Mononuclear cell (primary cell): ENCODE measurements around the gene HELLS. TPM values are rescaled to one million over a fixed set of nuclear protein-coding genes. Genes with fewer than 3 reads are reported as not detected.

Experiments used
- H3K27me3 ChIP-seq: 2 replicates; pipeline ENCODE4 v1.6.0; 2011; ENCODE audit warnings: low read length, control low read depth; ENCODE audit not compliant: insufficient read depth
- H3K4me1 ChIP-seq: 2 replicates; pipeline ENCODE4 v1.5.1; 2011; ENCODE audit warnings: mild to moderate bottlenecking, low read length, control low read depth; ENCODE audit not compliant: insufficient read depth
- H3K4me3 ChIP-seq: 2 replicates; pipeline ENCODE4 v1.5.1; 2011; ENCODE audit warnings: mild to moderate bottlenecking, low read length, moderate library complexity
- H3K9me3 ChIP-seq: 2 replicates; pipeline ENCODE4 v1.5.1; 2011; ENCODE audit warnings: low read depth, mild to moderate bottlenecking, control low read depth, low read length
- total RNA-seq: library from RNA; depleted of rRNA; stranded (reverse); fragments of >200 nt; gene quantifications from one replicate; pipeline ENCODE4 v1.2.3, GENCODE V29; 2012

HELLS gene
- total RNA-seq, 1 donor, result 19.7 TPM

DNA sequence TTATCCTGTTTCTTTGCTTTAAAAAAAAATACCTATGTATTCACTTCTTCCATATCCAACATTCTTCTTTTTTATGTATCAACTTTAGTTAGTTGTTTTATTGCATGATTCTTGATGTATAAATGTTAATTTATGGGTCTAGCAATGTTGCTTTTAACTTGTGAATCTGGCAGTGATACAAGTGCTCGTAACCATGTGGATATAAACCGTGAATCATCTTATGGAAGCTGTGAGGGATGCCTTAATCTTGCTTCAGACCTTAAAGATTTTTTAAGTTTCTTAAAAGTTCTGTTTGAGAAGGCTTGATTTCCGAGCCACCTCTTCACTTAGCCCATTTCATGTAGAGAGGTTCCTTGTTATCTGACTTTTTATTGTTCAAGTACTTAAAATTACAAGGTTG is 25.9 kb downstream of the HELLS start:
- Histone ChIP-seq H3K4me3 (no peak overlapping the region), H3K9me3 (no peaks in the 10 kb centered on the region)

GRCh38 chr10:94578790-94579189 is 33.2 kb downstream of the HELLS start:
- Histone ChIP-seq H3K4me3 (no peak overlapping the region), H3K9me3 (no peaks in the 10 kb centered on the region), H3K4me1 (no peaks in the 10 kb centered on the region), H3K27me3 (no peaks in the 10 kb centered on the region)

More for the DNA sequence above, 25.9 kb downstream of the HELLS start:
- Histone ChIP-seq H3K4me1 (no peaks in the 10 kb centered on the region), H3K27me3 (no peaks in the 10 kb centered on the region)

DNA sequence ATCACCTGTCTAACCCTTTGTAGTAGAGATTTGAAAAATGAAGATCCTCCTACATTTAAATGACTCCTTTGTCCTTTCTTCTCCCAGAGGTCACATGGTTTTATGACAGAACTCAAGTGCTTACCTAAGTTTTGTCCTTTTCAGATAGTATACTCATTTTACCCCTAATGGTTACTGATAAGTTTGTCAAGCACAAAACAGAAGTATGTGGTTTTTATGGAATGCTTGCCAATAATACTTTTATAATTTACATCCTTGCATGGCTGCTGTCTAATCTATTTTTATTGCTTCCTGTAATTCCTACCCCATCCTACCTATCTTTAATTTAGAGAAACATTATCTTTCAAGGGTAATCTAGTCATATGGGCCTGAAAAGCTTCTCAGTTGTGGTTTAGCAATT is 37.5 kb downstream of the HELLS start:
- H3K4me1 ChIP-seq, result no peaks in the 10 kb centered on the region
- no peaks in the 10 kb centered on the region for H3K9me3 ChIP-seq

DNA sequence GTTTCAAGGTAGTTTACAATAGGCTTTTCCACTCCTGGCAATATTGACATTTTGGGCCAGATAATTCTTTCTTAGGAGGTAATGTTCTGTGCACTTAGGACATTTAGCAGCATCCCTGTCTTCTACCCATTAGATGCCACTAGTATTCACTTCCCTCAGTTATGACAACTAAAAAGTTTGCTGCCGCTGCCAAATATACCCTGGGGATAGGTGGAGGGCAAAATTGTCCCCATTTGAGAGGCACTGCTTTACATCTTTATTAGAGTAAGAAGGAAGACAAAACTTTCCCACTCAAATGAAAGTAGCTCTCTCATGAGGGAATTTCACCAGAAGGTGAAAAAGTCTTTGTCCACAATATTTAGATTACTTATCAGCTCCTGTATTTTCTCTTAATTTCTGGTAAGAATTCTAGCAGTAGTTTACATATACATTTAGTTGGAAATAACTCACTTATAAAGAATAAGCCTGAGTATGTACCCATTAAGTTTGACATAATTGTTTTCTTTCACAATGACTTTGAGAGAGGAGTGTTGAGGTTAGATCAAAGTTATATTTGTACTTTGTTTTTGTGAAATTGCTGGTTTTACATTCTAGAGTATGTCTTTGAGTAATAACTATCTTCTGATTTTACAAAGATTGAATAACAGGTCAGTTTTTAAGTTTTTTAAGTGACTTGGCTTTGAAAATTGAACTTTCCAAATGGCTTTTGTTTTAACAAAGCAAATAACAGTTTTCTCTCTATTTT is 46.0 kb downstream of the HELLS start:
- H3K4me3 ChIP-seq, result no peak overlapping the region
- H3K27me3 ChIP-seq, result no peaks in the 10 kb centered on the region
- H3K9me3 ChIP-seq, result no peaks in the 10 kb centered on the region
- H3K4me1 ChIP-seq, result no peaks in the 10 kb centered on the region

More for the DNA sequence above, 37.5 kb downstream of the HELLS start:
- Histone ChIP-seq H3K4me3 (no peak overlapping the region), H3K27me3 (no peaks in the 10 kb centered on the region)

- no peak overlapping the region for H3K4me3 ChIP-seq
These were observed 57.3 kb downstream of the HELLS start for GRCh38 chr10:94602729-94603515.

DNA sequence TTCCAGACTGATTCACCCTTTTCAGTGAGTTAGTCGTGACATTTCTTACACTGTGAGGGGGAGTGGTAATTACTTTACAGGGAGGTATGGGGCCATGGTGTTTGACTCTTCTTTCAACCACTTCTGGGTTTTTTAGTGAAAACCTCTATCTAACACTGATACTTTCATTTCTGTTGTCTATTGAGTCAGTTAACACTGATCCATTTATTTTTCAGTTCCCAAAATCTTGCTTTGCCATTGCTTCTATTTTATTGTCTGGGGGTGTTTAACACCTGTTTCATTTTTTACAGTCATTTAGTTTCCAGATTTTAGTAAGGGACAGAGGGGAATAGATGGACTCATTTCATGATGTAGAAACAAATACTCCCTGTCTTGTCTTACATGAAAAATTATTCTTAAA is 61.5 kb downstream of the HELLS start:
- no peaks in the 10 kb centered on the region for H3K27me3 ChIP-seq
- H3K4me3 ChIP-seq, result no peak overlapping the region
- H3K9me3 ChIP-seq, result no peaks in the 10 kb centered on the region
- H3K4me1 ChIP-seq, result no peaks in the 10 kb centered on the region

More at GRCh38 chr10:94602729-94603515, 57.3 kb downstream of the HELLS start:
- H3K27me3 ChIP-seq, result no peaks in the 10 kb centered on the region
- no peaks in the 10 kb centered on the region for H3K4me1 ChIP-seq
- no peaks in the 10 kb centered on the region for H3K9me3 ChIP-seq

DNA sequence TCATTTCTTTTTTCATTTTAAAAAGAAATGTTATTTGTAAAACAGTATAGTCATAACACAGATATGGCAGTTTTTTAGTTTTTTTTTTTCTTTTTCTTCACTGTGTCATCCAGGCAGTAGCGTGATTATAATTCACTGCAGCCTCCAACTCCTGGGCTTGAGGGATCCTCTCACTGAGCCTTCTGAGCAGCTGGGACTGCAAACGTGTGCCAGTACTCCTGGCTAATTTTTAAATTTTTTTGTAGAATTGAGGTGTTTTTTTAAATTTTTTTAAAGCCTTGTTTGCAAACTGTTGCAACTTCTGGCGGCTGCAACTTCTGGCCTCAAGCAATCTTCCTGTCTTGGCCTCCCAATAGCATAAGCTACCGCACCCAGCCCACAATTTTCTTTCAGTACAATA is 63.0 kb downstream of the HELLS start:
- no peak overlapping the region for H3K4me3 ChIP-seq
- H3K4me1 ChIP-seq, result no peaks in the 10 kb centered on the region
- no peaks in the 10 kb centered on the region for H3K27me3 ChIP-seq
- no peaks in the 10 kb centered on the region for H3K9me3 ChIP-seq

DNA sequence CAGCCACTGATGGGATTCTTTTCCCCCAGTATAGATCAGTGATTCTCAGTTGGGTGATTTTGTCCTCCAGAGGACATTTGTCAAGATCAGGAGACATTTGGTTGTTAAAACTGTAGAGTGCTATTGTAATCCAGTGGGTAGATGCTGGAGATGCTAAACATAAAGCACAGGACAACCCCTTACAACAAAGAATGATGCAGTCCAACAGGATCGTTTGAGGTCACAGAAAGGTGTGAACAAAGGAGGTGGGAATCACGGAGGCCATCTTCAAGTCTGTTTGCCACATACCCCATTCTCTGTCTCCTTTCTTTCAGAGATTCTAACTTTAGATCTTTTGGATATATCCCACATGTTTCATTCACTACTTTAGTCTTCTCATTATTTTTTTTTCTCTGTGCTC is 69.0 kb downstream of the HELLS start:
- no peaks in the 10 kb centered on the region for H3K9me3 ChIP-seq
- no peaks in the 10 kb centered on the region for H3K4me1 ChIP-seq

GRCh38 chr10:94617389-94617944 is 71.9 kb downstream of the HELLS start:
- no peaks in the 10 kb centered on the region for H3K27me3 ChIP-seq
- no peaks in the 10 kb centered on the region for H3K4me1 ChIP-seq
- no peak overlapping the region for H3K4me3 ChIP-seq
- H3K9me3 ChIP-seq, result no peaks in the 10 kb centered on the region

More for the DNA sequence above, 69.0 kb downstream of the HELLS start:
- Histone ChIP-seq H3K4me3 (no peak overlapping the region), H3K27me3 (no peaks in the 10 kb centered on the region)

GRCh38 chr10:94622666-94623205 is 77.1 kb downstream of the HELLS start:
- no peaks in the 10 kb centered on the region for H3K4me1 ChIP-seq

GRCh38 chr10:94623572-94623971 is 78.0 kb downstream of the HELLS start:
- Histone ChIP-seq H3K4me3 (no peak overlapping the region), H3K4me1 (no peaks in the 10 kb centered on the region), H3K27me3 (no peaks in the 10 kb centered on the region), H3K9me3 (no peaks in the 10 kb centered on the region)

More at GRCh38 chr10:94622666-94623205, 77.1 kb downstream of the HELLS start:
- Histone ChIP-seq H3K27me3 (no peaks in the 10 kb centered on the region), H3K4me3 (no peak overlapping the region), H3K9me3 (no peaks in the 10 kb centered on the region)

- H3K9me3 ChIP-seq, result no peaks in the 10 kb centered on the region
- H3K27me3 ChIP-seq, result no peaks in the 10 kb centered on the region
- H3K4me1 ChIP-seq, result no peaks in the 10 kb centered on the region
- H3K4me3 ChIP-seq, result no peak overlapping the region
These were observed 80.9 kb downstream of the HELLS start for GRCh38 chr10:94626476-94626875.

DNA sequence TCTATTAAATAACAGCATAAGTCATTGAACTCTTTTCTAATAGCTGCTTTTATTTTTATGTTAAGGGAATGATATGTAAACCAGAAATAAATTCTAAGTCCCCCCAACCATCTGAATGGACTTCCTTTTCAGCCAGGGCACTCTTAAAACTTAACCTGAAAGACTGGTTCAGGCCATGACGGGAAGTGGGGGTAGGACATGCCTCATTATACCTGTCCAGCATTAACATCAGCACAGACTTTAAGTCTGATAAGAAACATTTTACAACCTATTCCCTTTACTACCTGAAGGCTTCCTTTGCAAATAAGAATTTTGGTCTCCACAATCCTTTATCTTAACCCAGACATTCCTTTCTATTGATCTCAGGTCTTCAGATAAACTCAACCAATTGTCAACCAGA is 81.9 kb downstream of the HELLS start:
- H3K9me3 ChIP-seq, result no peaks in the 10 kb centered on the region
- no peaks in the 10 kb centered on the region for H3K4me1 ChIP-seq
- no peaks in the 10 kb centered on the region for H3K27me3 ChIP-seq
- H3K4me3 ChIP-seq, result no peak overlapping the region

DNA sequence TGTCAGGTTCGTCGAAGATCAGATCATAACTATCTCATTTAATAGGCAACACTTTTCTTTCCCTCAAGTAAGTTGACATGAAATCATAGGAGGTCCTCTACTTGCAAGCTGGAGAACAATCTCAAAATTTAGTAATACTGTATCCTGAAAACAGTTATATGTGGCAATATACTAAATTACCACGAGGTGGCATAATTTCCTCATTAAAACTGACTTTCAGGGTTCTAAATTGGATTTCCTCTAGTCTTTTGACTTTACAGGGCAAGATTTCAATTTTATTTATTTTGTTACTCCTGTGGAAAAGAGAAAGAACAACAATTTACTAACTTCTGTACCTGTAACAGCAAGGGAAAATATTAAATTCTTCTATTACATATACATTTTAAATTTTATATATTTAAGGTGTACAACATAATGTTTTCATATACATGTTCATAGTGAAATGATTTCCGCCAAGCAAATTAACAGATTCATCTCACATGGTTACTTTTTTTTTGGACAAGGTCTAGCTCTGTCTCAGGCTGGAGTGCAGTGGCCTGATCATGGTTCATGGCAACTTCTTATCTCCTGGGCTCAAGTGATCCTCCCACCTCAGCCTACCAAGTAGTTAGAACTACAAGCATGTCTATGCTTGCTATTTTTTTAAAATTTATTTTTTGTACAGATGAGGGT is 84.6 kb downstream of the HELLS start:
- H3K27me3 ChIP-seq, result no peaks in the 10 kb centered on the region
- no peaks in the 10 kb centered on the region for H3K4me1 ChIP-seq
- H3K9me3 ChIP-seq, result no peaks in the 10 kb centered on the region
- H3K4me3 ChIP-seq, result no peak overlapping the region
